GM21825 (cell line): ENCODE data around the gene PRKCE.
"Not testable (repeated sequence)": the region's sequence is repeated elsewhere in the genome, so short reads cannot be mapped to it uniquely, and the experiment has no call there.

Source experiments
- ATAC-seq: cut with Tn5 transposase; IDR thresholded peaks from one replicate; pipeline ENCODE4 v1.9.1; 2021; ENCODE audit warnings: mild to moderate bottlenecking, moderate library complexity; ENCODE audit not compliant: unreplicated experiment

The PRKCE gene

GRCh38 chr2:45855374-45855773 is 203.9 kb downstream of the PRKCE start:
- ATAC-seq = no peak

GRCh38 chr2:45856391-45857274 is 205.2 kb downstream of the PRKCE start:
- ATAC-seq = no peak

DNA sequence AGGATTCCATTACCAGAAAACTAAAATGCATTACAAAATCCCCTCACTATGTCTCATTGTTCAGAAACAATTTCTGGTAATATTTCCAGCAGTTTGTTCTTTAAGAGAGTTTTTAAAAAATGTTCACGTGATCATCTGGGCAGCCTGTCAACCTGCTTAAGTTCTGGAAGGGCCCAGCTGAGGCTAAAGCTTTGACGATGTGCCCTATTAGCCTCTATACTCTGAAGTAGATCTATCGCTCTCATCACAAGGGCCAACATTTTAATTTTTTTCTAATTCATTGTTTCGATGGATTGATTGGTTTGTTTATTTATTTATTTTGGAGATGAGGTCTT is 205.8 kb downstream of the PRKCE start:
- ATAC-seq = no peak

GRCh38 chr2:45857867-45858520 is 206.5 kb downstream of the PRKCE start:
- no peak for ATAC-seq

DNA sequence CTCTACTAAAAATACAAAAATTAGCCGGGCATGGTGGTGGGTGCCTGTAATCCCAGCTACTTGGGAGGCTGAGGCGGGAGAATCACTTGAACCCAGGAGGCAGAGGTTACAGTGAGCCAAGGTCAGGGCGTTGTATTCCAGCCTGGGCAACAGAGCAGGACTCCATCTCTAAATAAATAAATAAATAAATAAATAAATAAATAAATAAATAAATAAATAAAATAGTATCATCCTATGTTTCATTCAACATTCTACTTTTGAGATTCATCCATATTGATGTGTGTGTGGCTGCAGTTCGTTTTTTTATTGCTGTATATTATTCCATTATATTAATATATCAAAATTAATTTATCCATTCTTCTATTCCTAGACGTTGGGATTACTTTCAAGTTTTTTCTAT is 207.4 kb downstream of the PRKCE start:
- ATAC-seq = not testable (repeated sequence)

DNA sequence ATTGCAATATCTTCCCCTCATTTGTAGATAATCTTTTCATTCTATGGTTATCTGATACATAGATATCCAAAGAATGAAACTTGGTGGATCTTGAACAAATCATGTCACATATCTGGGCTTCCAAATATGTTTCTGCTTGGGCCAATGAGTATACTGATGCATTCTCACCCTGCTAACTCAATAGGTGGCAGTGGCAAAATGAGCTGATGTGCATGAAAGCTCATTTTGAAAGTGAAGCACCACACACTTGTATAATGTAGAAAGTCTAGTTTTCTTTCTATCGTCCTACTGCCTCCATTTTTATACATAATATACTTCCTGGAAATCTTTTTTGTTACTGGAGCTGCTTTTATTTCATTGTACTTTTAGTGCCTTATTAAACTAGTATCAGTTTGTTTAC is 208.2 kb downstream of the PRKCE start:
- ATAC-seq = no peak

- ATAC-seq = peak; percentile 40
Observed at GRCh38 chr2:45860136-45861121, 209.0 kb downstream of the PRKCE start.

DNA sequence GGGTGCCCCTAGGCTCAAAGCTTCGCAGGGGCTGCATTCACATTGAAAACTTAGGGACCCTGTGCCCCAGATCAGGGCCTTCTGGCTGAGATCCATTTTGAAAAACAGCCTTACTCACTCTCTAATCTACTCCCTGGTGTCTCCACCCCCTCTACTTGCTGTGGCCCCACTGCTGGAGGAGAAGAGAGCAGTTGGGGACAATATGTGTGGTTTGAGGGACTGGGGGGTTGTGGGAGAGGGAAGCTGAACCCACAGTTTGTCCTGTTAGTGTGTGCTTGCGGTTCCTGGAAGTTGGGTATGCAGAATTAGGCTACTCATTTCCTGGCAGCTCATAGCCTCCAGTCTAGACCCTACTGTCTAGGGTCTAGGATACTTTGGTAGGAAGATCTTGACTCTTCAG is 211.4 kb downstream of the PRKCE start:
- no peak for ATAC-seq

DNA sequence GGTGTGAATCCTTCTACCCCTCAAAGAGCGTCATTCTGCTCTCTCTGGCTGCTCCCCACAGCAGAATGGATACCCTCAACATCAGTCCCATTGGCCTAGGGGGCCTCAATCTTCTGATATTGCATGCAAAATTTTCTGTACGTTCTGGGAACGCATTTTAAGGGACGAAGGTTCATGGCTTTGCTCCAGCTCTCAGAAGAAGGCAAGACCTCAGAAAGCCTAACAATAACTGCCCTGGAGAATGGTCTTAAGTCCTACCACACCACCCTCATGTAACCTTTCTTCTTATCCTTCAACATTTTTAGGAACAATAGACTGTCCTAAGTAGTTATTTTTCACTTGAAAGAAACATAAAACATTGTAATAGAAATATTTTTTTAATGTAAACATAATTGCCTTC is 212.6 kb downstream of the PRKCE start:
- ATAC-seq = no peak

- ATAC-seq = no peak
Observed at GRCh38 chr2:45867349-45867748, 215.9 kb downstream of the PRKCE start.

GRCh38 chr2:45867800-45868199 is 216.3 kb downstream of the PRKCE start:
- ATAC-seq = no peak

- no peak for ATAC-seq
Observed at GRCh38 chr2:45869165-45869501, 217.7 kb downstream of the PRKCE start.

DNA sequence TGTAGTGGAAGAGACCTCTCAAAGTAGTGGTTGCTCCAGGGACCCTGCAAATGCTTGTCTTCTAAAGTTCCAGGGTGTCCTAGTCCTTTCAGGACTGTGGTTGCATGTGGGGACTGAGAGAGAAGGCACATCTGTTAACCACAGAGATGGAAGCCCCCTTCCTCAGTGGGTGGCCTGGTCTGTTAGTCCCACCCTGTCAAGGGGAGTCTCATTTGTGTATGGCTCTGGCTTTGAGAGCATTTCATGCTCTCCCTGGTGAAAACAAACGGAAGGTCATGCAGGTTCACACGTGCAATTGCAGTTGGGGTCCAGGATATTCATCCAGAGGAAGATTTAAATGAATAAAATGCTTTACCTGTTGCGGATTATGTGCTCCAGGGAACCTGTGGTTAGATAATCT is 219.6 kb downstream of the PRKCE start:
- ATAC-seq = no peak

- ATAC-seq = no peak
Observed at GRCh38 chr2:45871541-45871940, 220.1 kb downstream of the PRKCE start.

GRCh38 chr2:45872211-45872610 is 220.7 kb downstream of the PRKCE start:
- no peak for ATAC-seq

DNA sequence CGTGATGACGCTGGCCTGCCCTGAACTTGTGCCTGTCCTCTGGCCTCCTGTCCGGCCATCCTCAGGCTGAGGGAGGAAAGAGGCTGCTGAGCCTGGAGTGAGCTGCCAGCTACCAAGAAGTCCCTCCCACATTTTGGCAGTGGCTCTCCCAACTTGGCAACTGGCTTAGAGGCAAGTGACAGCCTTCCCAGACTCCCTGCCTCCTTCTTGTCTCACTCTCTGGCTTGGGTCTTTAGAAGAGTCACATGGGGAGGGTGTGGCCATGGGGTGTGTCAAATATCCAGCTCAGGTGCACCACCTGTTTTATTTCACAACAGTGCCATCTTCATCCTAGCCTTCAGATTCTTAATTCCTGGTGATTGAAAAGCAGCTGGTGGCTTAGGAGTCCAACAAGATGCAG is 222.9 kb downstream of the PRKCE start:
- ATAC-seq = no peak

DNA sequence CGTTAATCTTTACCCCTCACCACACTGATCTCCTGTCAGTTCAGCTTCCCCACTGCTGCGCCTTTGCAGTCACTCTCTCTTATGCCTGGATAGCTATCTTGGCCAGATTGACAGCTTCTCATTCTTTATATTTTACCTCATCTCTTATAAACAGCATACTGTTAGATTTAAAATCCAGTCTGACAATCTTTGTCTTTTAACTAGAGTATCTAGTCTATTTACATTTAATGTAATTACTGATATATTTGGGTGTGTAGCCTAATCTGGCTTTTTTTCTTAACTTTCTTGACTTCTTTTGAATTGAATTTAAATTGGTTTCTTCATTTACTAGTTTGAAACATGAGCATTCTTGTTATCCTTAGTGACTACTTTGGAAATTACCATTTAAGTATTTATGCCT is 225.1 kb downstream of the PRKCE start:
- no peak for ATAC-seq

DNA sequence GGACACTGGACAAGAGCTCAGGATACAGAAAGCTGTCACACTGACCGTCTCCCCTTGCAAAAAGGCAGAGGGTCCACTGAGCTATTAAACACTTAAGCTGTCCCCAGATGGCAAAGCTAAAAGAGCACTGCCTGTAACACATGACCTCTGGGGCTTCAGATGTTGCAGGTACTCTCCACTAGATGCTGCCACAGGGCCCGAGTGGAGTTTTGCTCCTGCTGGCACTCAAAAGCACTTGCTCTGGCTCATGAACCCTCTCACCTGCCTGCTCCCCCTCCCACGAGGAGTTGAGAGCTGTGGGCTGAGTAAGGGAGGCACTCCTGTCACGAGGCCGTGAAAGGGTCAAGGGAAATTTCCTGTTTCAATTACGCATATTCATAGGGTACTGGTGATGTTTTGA is 227.9 kb downstream of the PRKCE start:
- ATAC-seq = no peak

DNA sequence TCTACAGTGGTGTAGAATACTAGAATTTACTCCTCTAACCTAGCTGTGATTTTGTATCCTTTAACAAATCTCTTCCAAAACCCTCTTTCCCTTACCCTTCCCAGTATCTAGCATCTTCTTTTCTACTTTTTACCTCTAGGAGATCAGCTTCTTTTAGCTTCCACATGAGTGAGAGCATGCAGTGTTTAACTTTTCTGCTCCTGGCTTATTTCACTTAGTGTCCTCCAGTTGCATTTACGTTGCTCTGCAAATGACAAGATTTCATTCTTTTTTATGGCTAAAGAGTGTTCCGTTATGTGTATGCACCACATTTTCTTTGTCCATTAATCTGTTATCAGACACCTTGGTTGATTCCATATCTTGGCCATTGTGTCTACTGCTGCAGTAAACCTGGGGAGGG is 228.5 kb downstream of the PRKCE start:
- ATAC-seq = no peak

DNA sequence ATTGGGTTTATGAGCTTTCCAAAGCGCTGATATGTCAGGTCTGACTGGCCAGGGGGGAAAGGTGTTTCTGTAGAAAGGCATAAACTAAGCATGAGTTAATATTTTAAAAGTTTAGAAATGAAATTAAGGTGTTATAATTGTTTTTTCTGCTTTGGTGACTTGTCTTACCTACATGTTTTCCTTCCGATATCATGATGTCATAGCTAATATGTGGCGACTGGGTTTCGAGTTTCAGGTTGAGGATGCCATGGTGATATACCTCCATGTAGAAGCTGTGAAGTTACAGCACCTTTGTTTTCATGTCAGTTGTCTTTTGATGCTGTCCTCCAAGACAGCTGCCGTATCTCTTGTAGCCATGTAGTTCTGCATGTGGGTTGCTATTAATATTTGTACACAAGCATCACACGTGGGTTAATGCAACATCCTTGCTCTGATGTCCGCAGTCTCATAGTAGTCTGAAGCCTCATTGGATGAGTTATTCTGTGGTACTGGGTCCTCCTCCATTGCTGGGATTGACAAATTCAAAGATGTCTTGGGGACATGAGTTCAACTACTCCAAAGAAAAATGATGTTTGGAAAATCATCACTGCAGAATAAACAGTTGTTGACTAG is 230.6 kb downstream of the PRKCE start:
- ATAC-seq = no peak
